ENCODE measurements around the gene RNF220. TPM values are rescaled to one million over a fixed set of nuclear protein-coding genes. Genes with fewer than 3 reads are reported as not detected.
A peak's percentile ranks its signal among the peaks of the same experiment; 100 is the strongest.
"Not testable (repeated sequence)": the region's sequence is repeated elsewhere in the genome, so short reads cannot be mapped to it uniquely, and the experiment has no call there.

Gene RNF220
- total RNA-seq, 1 donor from 2014 or later: 74.3 TPM

DNA sequence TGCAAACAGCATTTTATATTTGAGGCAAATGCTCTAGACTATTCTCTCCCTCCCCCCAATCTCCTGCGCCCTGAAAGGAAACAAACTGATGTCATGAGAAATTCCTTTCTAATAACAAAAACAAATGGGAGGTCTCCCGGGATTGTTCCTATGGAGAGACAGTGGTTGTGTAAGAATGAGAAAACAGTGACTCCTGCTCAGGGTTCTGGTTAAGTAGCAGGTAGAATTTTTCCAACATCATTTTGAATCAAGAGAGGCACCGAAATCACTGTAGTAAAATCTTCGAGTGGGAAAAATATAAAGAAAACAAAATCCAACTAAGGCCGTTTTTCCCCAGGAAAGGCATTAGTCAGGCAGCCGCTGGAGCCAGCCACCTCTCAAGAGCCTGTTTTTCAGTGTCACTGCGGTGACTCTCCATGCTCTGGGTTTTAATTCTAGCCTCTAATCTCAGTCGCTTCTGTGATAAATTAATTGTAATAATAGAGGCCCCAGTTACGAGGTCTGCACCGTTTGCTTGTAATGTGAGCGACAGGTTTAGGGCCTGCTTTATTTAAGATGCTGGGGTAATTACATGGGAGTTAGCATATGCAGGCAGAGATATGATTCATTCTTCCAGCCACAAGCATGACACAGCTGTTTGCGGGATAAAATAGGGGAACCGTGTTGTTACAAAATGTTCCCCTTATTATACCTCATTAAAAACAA is 80.3 kb downstream of the RNF220 start:
- DNase-seq (ENCODE audit: extremely low read depth, low read depth, low spot score): peak; percentile 73

GRCh38 chr1:44485934-44486460 is 80.9 kb downstream of the RNF220 start:
- no peak for DNase-seq (ENCODE audit: extremely low read depth, low read depth, low spot score)

- no peak for DNase-seq (ENCODE audit: extremely low read depth, low read depth, low spot score)
Measured at GRCh38 chr1:44489481-44489880, 84.4 kb downstream of the RNF220 start.

DNA sequence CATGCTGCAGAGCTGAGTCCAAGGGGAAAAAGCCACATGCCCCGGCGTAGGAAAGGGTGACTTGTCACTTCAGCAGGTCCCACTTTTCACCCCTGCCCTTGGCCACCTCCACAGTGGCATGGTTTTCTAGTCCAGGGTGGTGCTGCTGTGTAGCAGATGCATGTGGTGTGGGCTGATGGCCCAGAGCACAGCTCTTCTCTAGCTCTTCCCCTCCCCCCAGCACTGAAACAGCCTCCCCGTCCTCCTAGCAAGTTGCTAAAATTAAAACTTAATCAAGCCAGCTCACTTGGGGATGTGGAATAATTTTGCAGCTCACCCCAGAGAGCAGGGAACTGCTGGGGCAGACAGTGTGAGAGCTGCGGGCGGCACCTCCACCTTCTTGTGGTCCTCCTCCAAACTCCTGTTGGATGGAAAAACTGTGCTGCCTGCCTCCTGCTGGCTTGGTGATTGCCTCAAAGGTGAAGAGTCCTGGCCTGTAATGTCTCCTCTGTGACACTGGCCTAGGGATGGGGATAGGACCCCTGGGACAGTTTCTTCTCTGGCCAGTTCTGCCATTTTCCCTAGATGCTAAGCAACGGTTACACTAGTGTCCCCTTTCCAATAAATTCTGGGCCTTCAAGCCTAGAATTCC is 91.6 kb downstream of the RNF220 start:
- no peak for DNase-seq (ENCODE audit: extremely low read depth, low read depth, low spot score)

DNA sequence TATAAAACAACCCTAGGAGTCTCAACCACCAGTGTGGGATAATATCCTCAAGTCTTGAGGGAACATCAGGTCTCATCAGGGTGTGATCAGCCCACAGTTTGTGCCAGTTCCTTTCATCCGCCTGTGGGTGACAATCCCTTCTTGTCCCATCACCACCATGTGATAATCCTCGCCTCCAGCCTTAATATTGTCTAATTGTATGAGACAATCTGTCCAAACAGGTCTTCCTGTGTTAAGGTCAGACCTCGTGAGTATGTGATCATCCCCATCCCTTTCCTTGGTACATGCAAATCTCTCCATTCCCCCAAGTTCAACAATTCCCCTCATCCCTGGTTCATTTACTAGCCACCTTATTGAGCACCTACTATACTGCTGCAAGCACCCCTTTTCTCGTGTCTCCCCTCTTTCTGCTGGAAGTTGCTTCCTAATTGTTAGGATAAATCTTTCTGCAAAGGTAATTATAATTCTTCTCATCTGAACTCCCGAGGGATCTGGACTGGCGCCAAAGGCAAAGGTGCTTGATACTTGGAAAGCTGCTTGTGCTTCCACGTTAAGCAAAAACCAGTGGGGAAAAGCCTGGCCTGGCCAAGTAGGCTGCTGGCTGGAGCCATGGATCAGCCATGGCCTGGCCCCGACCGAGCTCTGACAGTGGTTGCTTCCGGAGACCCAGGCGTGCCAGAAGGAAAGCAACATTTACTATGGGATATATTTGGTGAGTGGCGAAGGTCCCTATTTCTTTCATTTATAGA is 92.5 kb downstream of the RNF220 start:
- DNase-seq (ENCODE audit: extremely low read depth, low read depth, low spot score): no peak

GRCh38 chr1:44499306-44499705 is 94.3 kb downstream of the RNF220 start:
- no peak for DNase-seq (ENCODE audit: extremely low read depth, low read depth, low spot score)

GRCh38 chr1:44500181-44501046 is 95.4 kb downstream of the RNF220 start:
- no peak for DNase-seq (ENCODE audit: extremely low read depth, low read depth, low spot score)

GRCh38 chr1:44501047-44501890 is 96.2 kb downstream of the RNF220 start:
- DNase-seq (ENCODE audit: extremely low read depth, low read depth, low spot score): no peak

- not testable (repeated sequence) for DNase-seq (ENCODE audit: extremely low read depth, low read depth, low spot score)
Measured at GRCh38 chr1:44502823-44503222, 97.8 kb downstream of the RNF220 start.

DNA sequence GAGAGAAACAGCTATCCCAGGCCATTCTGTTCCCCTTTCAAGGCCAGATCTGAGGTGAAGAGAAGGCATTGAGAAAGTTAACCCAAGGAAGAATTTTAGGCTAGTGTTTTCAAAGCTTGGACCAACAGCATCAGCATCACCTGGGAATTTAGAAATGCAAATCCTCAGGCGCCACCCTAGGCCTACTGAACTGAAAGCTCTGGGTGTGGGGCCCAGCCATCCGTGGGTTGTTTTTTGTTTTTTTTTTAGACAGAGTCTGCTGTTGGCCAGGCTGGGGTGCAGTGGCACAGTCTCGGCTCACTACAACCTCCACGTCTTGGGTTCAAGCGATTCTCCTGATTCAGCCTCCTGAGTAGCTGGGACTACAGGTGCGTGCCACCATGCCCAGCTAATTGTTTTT is 98.6 kb downstream of the RNF220 start:
- DNase-seq (ENCODE audit: extremely low read depth, low read depth, low spot score): no peak

- DNase-seq (ENCODE audit: extremely low read depth, low read depth, low spot score): no peak
Measured at GRCh38 chr1:44505210-44505993, 100.3 kb downstream of the RNF220 start.

GRCh38 chr1:44507490-44508396 is 102.7 kb downstream of the RNF220 start:
- no peak for DNase-seq (ENCODE audit: extremely low read depth, low read depth, low spot score)

DNA sequence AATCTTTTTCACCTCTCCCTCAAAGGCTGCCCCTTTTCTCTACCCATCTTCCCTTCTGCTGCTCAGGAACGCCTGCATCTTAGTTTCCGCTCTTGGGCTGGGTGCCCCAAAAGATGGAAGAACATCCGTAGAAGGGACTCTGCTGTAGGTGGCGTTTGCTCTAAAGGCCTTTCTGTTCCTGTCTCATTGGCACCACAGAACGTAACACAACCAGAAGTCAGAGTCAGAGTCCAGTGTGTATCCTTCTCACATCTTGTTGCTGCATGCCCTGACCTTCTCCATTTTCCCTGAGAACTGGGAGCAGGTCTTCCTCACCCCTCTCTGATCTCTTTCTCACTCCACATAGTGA is 103.3 kb downstream of the RNF220 start:
- DNase-seq (ENCODE audit: extremely low read depth, low read depth, low spot score): no peak

- no peak for DNase-seq (ENCODE audit: extremely low read depth, low read depth, low spot score)
Measured at GRCh38 chr1:44511363-44511762, 106.3 kb downstream of the RNF220 start.

GRCh38 chr1:44511769-44512168 is 106.7 kb downstream of the RNF220 start:
- DNase-seq (ENCODE audit: extremely low read depth, low read depth, low spot score): no peak

DNA sequence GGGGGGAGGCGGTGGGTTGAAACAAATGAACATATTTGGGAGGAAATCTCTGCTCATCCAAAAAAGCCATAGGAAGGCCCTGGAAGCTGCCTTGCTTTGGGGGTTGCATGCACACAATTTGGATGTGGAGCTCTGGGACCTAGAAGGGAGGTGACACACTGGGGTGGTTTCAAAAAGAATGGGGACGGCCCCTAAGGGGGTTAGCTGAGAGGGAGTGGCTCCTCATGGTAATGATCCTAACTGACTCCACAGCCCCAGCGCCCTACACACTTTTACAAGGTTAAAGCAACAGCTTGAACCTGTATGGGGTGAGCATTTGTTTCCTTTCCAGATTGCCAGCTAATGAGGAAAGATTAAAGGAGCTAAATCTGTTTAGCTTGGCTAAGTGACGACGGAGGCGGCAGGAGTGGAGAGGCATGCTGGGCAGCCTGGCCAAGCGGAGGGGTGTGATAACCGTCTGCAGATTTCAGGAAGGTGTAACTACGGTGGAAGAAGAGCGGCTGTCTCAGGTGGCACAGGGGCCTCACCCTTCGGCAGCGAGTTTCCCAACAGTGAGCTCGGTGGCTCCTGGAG is 107.3 kb downstream of the RNF220 start:
- DNase-seq (ENCODE audit: extremely low read depth, low read depth, low spot score): no peak

GRCh38 chr1:44513111-44513510 is 108.1 kb downstream of the RNF220 start:
- no peak for DNase-seq (ENCODE audit: extremely low read depth, low read depth, low spot score)

GRCh38 chr1:44514673-44515072 is 109.6 kb downstream of the RNF220 start:
- DNase-seq (ENCODE audit: extremely low read depth, low read depth, low spot score): no peak

Data from glomerular endothelial cell (primary cell).